Measurements from ENCODE around the gene MPC1. TPM values are rescaled to one million over a fixed set of nuclear protein-coding genes. Genes with fewer than 3 reads are reported as not detected.

The MPC1 gene
- total RNA-seq, 1 donor from 2014 or later = 32.0 TPM

GRCh38 chr6:166398348-166398747 lies 15.6 kb upstream of the MPC1 start:
- H3K4me1 Mint-ChIP-seq = peaks cover 3% of the 10 kb centered on the region
- peak overlapping the region; percentile 53 for H3K27ac Mint-ChIP-seq (ENCODE audit: unreplicated experiment)
- H3K27me3 Mint-ChIP-seq (ENCODE audit: low read depth) = no peaks in the 10 kb centered on the region
- no peaks in the 10 kb centered on the region for H3K36me3 Mint-ChIP-seq (ENCODE audit: low read depth)
- no peak overlapping the region for H3K4me3 Mint-ChIP-seq
- DNase-seq (ENCODE audit: low read depth, low spot score) = no peak
- no peak for TF ChIP-seq CTCF (conservative IDR thresholded peaks at IDR 0.05)
- H3K9me3 Mint-ChIP-seq = no peaks in the 10 kb centered on the region

- H3K4me3 Mint-ChIP-seq = no peak overlapping the region
- peaks cover 3% of the 10 kb centered on the region for H3K4me1 Mint-ChIP-seq
- no peaks in the 10 kb centered on the region for H3K9me3 Mint-ChIP-seq
- H3K36me3 Mint-ChIP-seq (ENCODE audit: low read depth) = no peaks in the 10 kb centered on the region
- no peak for DNase-seq (ENCODE audit: low read depth, low spot score)
- H3K27me3 Mint-ChIP-seq (ENCODE audit: low read depth) = no peaks in the 10 kb centered on the region
- TF ChIP-seq CTCF (conservative IDR thresholded peaks at IDR 0.05) = no peak
- no peak overlapping the region for H3K27ac Mint-ChIP-seq (ENCODE audit: unreplicated experiment)
Observed at GRCh38 chr6:166397849-166398248, 15.1 kb upstream of the MPC1 start.

- Mint-ChIP-seq H3K36me3 (ENCODE audit: low read depth) (no peaks in the 10 kb centered on the region), H3K9me3 (no peaks in the 10 kb centered on the region), H3K4me3 (no peak overlapping the region), H3K27me3 (ENCODE audit: low read depth) (no peaks in the 10 kb centered on the region), H3K4me1 (peaks cover 3% of the 10 kb centered on the region), H3K27ac (ENCODE audit: unreplicated experiment) (no peak overlapping the region)
- no peak for TF ChIP-seq CTCF (conservative IDR thresholded peaks at IDR 0.05)
- DNase-seq (ENCODE audit: low read depth, low spot score) = no peak
Observed at GRCh38 chr6:166395778-166396177, 13.0 kb upstream of the MPC1 start.

DNA sequence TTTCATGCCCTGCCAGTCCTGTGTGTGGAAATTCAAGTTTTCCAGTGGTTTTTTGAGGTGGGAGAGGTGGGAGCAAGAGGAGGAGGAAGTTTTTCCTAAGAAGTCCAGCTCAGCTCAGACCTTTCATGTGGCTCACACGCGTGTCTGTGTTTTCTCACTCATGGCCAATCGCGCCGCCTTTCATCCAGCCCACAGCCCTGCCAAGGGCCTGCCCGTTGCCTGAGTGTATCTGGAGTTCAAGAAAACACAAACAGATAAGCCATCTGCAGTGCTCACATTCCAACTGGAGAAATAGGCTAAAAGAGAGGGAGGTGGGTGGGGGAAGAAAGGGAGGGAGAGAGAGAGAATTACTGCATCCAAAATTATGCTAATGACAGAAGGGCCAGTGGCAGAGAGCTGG lies 12.6 kb upstream of the MPC1 start:
- peaks cover 3% of the 10 kb centered on the region for H3K4me1 Mint-ChIP-seq
- TF ChIP-seq CTCF (conservative IDR thresholded peaks at IDR 0.05) = no peak
- no peaks in the 10 kb centered on the region for H3K9me3 Mint-ChIP-seq
- no peak overlapping the region for H3K4me3 Mint-ChIP-seq
- H3K27me3 Mint-ChIP-seq (ENCODE audit: low read depth) = no peaks in the 10 kb centered on the region
- H3K36me3 Mint-ChIP-seq (ENCODE audit: low read depth) = no peaks in the 10 kb centered on the region
- no peak overlapping the region for H3K27ac Mint-ChIP-seq (ENCODE audit: unreplicated experiment)
- DNase-seq (ENCODE audit: low read depth, low spot score) = no peak

- no peaks in the 10 kb centered on the region for H3K36me3 Mint-ChIP-seq (ENCODE audit: low read depth)
- TF ChIP-seq CTCF (conservative IDR thresholded peaks at IDR 0.05) = no peak
- no peak overlapping the region for H3K4me3 Mint-ChIP-seq
- no peak for DNase-seq (ENCODE audit: low read depth, low spot score)
- H3K4me1 Mint-ChIP-seq = peaks cover 3% of the 10 kb centered on the region
- H3K9me3 Mint-ChIP-seq = no peaks in the 10 kb centered on the region
- no peak overlapping the region for H3K27ac Mint-ChIP-seq (ENCODE audit: unreplicated experiment)
- no peaks in the 10 kb centered on the region for H3K27me3 Mint-ChIP-seq (ENCODE audit: low read depth)
Observed at GRCh38 chr6:166394036-166394892, 11.5 kb upstream of the MPC1 start.
